Measurements from ENCODE around the gene HLA-DQA1. TPM values are rescaled to one million over a fixed set of nuclear protein-coding genes. Genes with fewer than 3 reads are reported as not detected.
"Not testable (repeated sequence)": the region's sequence is repeated elsewhere in the genome, so short reads cannot be mapped to it uniquely, and the experiment has no call there.

Gene HLA-DQA1
- total RNA-seq, 1 donor from 2014 or later, result 7.4 TPM

DNA sequence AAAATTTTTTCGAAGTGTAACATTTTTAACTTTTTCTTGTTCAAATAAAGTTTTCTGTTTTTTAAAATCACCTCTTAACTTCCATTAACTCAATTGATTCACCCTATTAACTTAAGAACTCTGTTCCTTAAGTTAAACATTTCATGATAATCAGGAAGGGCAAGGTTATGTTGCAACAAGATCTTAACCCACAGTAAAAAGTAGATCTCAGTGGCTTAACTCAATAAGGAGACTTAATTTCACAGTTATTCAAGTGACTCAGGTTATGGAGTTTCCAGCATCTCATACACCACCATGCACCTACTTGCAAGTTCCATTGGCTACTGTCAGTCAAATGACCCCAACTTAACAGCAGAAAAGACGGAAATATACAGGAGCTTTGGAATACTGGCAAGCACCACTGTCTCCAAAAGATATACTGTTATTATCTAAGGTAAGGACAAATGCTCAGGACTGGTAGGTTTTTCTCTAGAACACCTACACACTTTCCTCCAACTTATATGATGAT, 18.1 kb downstream of the HLA-DQA1 start:
- H3K4me3 ChIP-seq, result no peak overlapping the region
- H3K36me3 ChIP-seq, result no peaks in the 10 kb centered on the region
- no peaks in the 10 kb centered on the region for H3K27me3 ChIP-seq
- TF ChIP-seq, protein P1, sequence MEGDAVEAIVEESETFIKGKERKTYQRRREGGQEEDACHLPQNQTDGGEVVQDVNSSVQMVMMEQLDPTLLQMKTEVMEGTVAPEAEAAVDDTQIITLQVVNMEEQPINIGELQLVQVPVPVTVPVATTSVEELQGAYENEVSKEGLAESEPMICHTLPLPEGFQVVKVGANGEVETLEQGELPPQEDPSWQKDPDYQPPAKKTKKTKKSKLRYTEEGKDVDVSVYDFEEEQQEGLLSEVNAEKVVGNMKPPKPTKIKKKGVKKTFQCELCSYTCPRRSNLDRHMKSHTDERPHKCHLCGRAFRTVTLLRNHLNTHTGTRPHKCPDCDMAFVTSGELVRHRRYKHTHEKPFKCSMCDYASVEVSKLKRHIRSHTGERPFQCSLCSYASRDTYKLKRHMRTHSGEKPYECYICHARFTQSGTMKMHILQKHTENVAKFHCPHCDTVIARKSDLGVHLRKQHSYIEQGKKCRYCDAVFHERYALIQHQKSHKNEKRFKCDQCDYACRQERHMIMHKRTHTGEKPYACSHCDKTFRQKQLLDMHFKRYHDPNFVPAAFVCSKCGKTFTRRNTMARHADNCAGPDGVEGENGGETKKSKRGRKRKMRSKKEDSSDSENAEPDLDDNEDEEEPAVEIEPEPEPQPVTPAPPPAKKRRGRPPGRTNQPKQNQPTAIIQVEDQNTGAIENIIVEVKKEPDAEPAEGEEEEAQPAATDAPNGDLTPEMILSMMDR (IDR thresholded peaks at IDR 0.05), result no peak
- no peak for TF ChIP-seq POLR2A (IDR thresholded peaks at IDR 0.05)
- TF ChIP-seq POLR2AphosphoS5 (IDR thresholded peaks at IDR 0.05; ENCODE audit: insufficient read depth in 1 of 2, low read depth in 1 of 2), result no peak
- DNase-seq (ENCODE audit: extremely low spot score in 2 of 2), result no peak
- no peaks in the 10 kb centered on the region for H3K9me3 ChIP-seq
- no peaks in the 10 kb centered on the region for H3K4me1 ChIP-seq
- H3K27ac ChIP-seq, result no peak overlapping the region
- intact Hi-C loops (cut with DNase I), result no loop called here

DNA sequence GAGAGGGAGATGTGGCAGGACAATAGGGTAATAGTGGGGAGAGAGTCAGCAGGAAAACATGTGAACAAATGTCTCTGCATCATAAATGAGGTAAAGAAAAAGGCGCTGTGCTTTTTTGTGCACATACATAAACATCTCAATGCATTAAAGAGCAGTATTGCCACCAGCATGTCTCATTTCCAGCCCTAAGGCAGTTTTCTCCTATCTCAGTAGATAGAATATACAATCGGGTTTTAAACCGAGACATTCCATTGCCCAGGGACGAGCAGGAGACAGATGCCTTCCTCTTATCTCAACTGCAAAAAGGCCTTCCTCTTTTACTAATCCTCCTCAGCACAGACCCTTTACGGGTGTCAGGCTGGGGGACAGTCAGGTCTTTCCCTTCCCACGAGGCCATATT, 20.1 kb downstream of the HLA-DQA1 start:
- H3K36me3 ChIP-seq; intact Hi-C loops (cut with DNase I); H3K9me3 ChIP-seq; H3K4me1 ChIP-seq; DNase-seq (ENCODE audit: extremely low spot score in 2 of 2); H3K27ac ChIP-seq; H3K4me3 ChIP-seq; H3K27me3 ChIP-seq: not testable (repeated sequence)

DNA sequence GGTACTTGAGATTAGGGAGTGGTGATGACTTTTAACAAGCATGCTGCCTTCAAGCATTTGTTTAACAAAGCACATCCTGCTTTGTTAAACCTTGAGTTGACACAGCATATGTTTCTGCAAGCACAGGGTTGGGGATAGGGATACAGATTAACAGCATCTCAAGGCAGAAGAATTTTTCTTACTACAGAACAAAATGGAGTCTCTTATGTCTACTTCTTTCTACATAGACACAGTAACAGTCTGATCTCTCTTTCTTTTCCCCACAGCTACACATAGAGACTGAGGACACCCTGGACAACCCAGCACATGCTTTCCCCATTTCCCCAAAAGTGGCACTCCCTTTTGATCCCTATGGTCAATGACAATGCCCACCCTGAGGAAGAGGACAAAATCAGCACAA, 20.6 kb downstream of the HLA-DQA1 start:
- intact Hi-C loops (cut with DNase I); H3K4me1 ChIP-seq; H3K36me3 ChIP-seq; H3K9me3 ChIP-seq; H3K27ac ChIP-seq; H3K27me3 ChIP-seq; DNase-seq (ENCODE audit: extremely low spot score in 2 of 2); H3K4me3 ChIP-seq: not testable (repeated sequence)

DNA sequence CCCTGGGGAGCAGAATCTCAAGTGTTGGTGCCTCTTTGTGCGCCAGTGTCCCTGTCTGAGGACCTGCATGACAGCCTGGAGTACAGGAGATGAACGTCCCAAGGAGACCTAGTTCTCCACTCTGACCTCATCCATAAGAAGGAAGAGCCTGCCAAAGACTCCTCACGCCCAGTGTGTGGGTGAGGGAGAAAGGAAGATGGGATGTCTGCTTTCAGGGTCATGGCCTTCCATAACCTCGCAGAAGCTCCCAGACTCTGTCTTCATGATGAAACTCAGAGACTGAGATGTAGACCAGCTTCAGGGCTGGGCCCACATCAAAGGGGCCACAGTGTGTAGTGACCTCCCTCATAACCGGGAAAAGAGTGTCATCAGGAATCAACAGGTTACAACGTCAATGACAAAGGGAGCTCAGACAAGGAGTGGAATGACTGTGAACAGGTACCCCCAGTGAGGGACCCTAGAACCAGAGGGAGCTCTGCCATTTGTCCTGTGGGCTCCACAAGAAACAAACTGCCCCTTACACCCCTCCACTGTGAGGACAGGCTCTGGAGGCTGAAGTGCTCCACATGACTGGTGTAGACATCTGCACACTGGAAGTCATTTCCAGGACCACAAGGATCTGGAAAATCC, 21.2 kb downstream of the HLA-DQA1 start:
- Histone ChIP-seq H3K4me3 (no peak overlapping the region), H3K4me1 (no peaks in the 10 kb centered on the region), H3K36me3 (no peaks in the 10 kb centered on the region), H3K27me3 (no peaks in the 10 kb centered on the region), H3K27ac (no peak overlapping the region), H3K9me3 (no peaks in the 10 kb centered on the region)
- intact Hi-C loops (cut with DNase I), result no loop called here
- no peak for DNase-seq (ENCODE audit: extremely low spot score in 2 of 2)
- TF ChIP-seq POLR2A (IDR thresholded peaks at IDR 0.05), result no peak
- no peak for TF ChIP-seq POLR2AphosphoS5 (IDR thresholded peaks at IDR 0.05; ENCODE audit: insufficient read depth in 1 of 2, low read depth in 1 of 2)
- TF ChIP-seq, protein P1 (IDR thresholded peaks at IDR 0.05), result no peak

DNA sequence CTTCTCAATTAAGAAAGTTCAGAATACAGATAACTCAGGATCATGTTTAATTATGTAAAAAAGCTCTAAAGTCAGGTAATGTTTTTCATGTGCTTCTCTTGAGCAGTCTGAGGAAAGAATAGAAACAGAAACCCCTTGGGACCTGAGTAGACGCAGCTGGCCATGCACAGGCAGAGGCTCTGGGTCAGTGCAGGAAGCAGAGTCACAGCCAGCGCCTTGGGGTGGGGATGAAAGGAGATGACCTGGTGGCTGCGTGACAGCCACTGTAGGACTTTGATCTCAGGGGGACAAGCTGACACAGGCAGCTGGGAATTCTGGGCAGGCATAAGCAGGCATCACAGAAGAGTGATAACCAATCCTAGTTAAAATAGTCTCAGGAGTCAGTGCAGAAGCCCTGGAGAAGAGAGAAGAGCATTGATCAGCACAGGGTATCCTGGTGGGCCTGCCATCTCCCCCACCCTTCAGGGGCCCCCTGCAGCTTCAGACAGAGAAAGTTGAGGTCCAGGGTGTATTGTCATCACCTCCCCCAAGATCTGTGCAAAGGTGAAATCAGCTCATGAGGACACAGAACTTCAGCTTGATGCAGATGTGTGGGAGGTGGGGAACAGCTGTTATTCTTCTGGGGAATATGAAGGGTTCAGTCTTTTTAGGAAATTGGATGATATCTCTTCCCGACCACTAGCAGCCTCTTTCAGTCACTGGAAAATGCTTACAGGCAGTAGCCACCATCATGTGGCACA, 22.8 kb downstream of the HLA-DQA1 start:
- intact Hi-C loops (cut with DNase I), result no loop called here
- no peaks in the 10 kb centered on the region for H3K4me1 ChIP-seq
- H3K27ac ChIP-seq, result no peak overlapping the region
- TF ChIP-seq POLR2AphosphoS5 (IDR thresholded peaks at IDR 0.05; ENCODE audit: insufficient read depth in 1 of 2, low read depth in 1 of 2) (no peak), POLR2A (IDR thresholded peaks at IDR 0.05) (no peak)
- TF ChIP-seq, protein P1 (IDR thresholded peaks at IDR 0.05), result no peak
- H3K4me3 ChIP-seq, result no peak overlapping the region
- H3K9me3 ChIP-seq, result no peaks in the 10 kb centered on the region
- DNase-seq (ENCODE audit: extremely low spot score in 2 of 2), result no peak
- no peaks in the 10 kb centered on the region for H3K36me3 ChIP-seq
- H3K27me3 ChIP-seq, result no peaks in the 10 kb centered on the region

DNA sequence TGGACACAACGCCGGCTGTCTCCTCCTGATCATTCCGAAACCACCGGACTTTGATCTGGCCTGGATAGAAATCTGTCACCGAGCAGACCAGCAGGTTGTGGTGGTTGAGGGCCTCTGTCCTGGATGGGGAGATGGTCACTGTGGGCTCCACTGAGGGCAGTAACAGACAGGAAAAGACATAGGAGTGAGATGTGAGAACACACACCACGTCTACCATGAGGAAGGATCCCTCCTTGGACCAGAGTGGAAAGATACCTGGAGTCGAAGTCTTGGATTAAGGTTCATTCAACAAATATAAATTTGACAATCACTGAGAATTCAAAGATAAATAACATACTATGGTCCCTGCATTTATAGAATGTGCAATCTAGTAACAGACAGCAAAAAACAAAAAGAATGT, 24.9 kb downstream of the HLA-DQA1 start:
- Histone ChIP-seq H3K27ac (no peak overlapping the region), H3K27me3 (no peaks in the 10 kb centered on the region), H3K4me3 (no peak overlapping the region), H3K36me3 (no peaks in the 10 kb centered on the region), H3K9me3 (no peaks in the 10 kb centered on the region), H3K4me1 (no peaks in the 10 kb centered on the region)
- intact Hi-C loops (cut with DNase I), result no loop called here
- TF ChIP-seq POLR2A (IDR thresholded peaks at IDR 0.05) (no peak), POLR2AphosphoS5 (IDR thresholded peaks at IDR 0.05; ENCODE audit: insufficient read depth in 1 of 2, low read depth in 1 of 2) (no peak)
- TF ChIP-seq, protein P1 (IDR thresholded peaks at IDR 0.05), result no peak
- no peak for DNase-seq (ENCODE audit: extremely low spot score in 2 of 2)
